Activated CD4-positive, alpha-beta T cell treated with anti-CD3 and anti-CD28 coated beads for 24 hours (primary cell): ENCODE data around the gene HDAC7.

Source experiments
- DNase-seq, 2 donors: peaks; one replicate each; pipeline ENCODE4 v3.0.0-alpha.2; 2020; ENCODE audit warnings: low read depth in 2 of 2

HDAC7 gene

GRCh38 chr12:47795121-47795813 is 24.4 kb downstream of the HDAC7 start:
- no peak for DNase-seq

GRCh38 chr12:47794679-47795078 is 25.0 kb downstream of the HDAC7 start:
- no peak for DNase-seq

- DNase-seq, result no peak
These were observed 26.6 kb downstream of the HDAC7 start for GRCh38 chr12:47793015-47793681.

GRCh38 chr12:47791874-47792273 is 27.8 kb downstream of the HDAC7 start:
- DNase-seq, result no peak

GRCh38 chr12:47791351-47791746 is 28.4 kb downstream of the HDAC7 start:
- no peak for DNase-seq

GRCh38 chr12:47790676-47791350 is 28.9 kb downstream of the HDAC7 start:
- no peak for DNase-seq

- DNase-seq, result no peak
These were observed 29.8 kb downstream of the HDAC7 start for GRCh38 chr12:47789712-47790489.

GRCh38 chr12:47789141-47789540 is 30.6 kb downstream of the HDAC7 start:
- no peak for DNase-seq

GRCh38 chr12:47787596-47788319 is 31.9 kb downstream of the HDAC7 start:
- no peak for DNase-seq

- DNase-seq, result no peak
These were observed 32.9 kb downstream of the HDAC7 start for GRCh38 chr12:47786662-47787280.

GRCh38 chr12:47785887-47786661 is 33.6 kb downstream of the HDAC7 start:
- no peak for DNase-seq

GRCh38 chr12:47785036-47785886 is 34.4 kb downstream of the HDAC7 start:
- DNase-seq, result no peak

- DNase-seq, result no peak
These were observed 35.6 kb downstream of the HDAC7 start for GRCh38 chr12:47783821-47784819.

- no peak for DNase-seq
These were observed 36.5 kb downstream of the HDAC7 start for GRCh38 chr12:47783024-47783755.

- no peak for DNase-seq
These were observed 37.3 kb downstream of the HDAC7 start for GRCh38 chr12:47782372-47782770.

GRCh38 chr12:47781479-47782371 is 38.0 kb downstream of the HDAC7 start:
- no peak for DNase-seq
